Spleen (tissue), 11 donors: ENCODE measurements around the gene SRSF12. TPM values are rescaled to one million over a fixed set of nuclear protein-coding genes. Genes with fewer than 3 reads are reported as not detected.

ENCODE experiments used
- DNase-seq: peaks from one replicate; pipeline ENCODE4 v3.0.0-alpha.2; 2020
- H3K27ac ChIP-seq, 8 donors: fragments of 200-600 bp; sonication (generic) in 7 of 8; 1 replicate in 4 of 8; 2 replicates in 4 of 8; pipeline versions ENCODE4 v1.5.0 to v1.8.0; 2016 to 2021; ENCODE audit warnings: inconsistent platforms in 4 of 8, mild to moderate bottlenecking in 4 of 8, moderate library complexity in 1 of 8
- H3K27me3 ChIP-seq, 7 donors: fragments of 200-600 bp; sonication (generic) in 6 of 7; replicated peaks in 1 of 7; 1 replicate in 4 of 7; 2 replicates in 3 of 7; pipeline versions ENCODE4 v1.5.0 to v1.8.0; 2016 to 2021; ENCODE audit warnings: inconsistent platforms in 3 of 7, mild to moderate bottlenecking in 1 of 7
- H3K36me3 ChIP-seq, 6 donors: fragments of 200-600 bp; sonication (generic) in 5 of 6; 1 replicate in 4 of 6; 2 replicates in 2 of 6; pipeline versions ENCODE4 v1.5.0 to v1.8.0; 2016 to 2021; ENCODE audit warnings: inconsistent platforms in 2 of 6
- H3K4me1 ChIP-seq, 6 donors: fragments of 200-600 bp; sonication (generic) in 5 of 6; 1 replicate in 3 of 6; 2 replicates in 3 of 6; pipeline versions ENCODE4 v1.5.0 to v1.8.0; 2016 to 2021; ENCODE audit warnings: inconsistent platforms in 3 of 6
- H3K4me3 ChIP-seq, 8 donors: fragments of 200-600 bp; sonication (generic) in 7 of 8; 1 replicate in 4 of 8; 2 replicates in 4 of 8; pipeline versions ENCODE4 v1.5.0 to v1.8.0; 2016 to 2021; ENCODE audit warnings: inconsistent platforms in 4 of 8, mild to moderate bottlenecking in 4 of 8, moderate library complexity in 2 of 8
- H3K9me3 ChIP-seq, 8 donors: fragments of 200-600 bp; sonication (generic) in 7 of 8; 1 replicate in 4 of 8; 2 replicates in 4 of 8; pipeline versions ENCODE4 v1.5.0 to v1.8.0; 2016 to 2021; ENCODE audit warnings: inconsistent platforms in 4 of 8
- POLR2A ChIP-seq, 3 donors: fragments of 450-650 bp; IDR thresholded peaks; one replicate each; pipeline ENCODE4 v1.5.1; 2017; ENCODE audit warnings: antibody characterized with exemption in 3 of 3, mild to moderate bottlenecking in 1 of 3
- POLR2AphosphoS5 ChIP-seq, 3 donors: sonication (generic); formaldehyde crosslinking; IDR thresholded peaks; one replicate each; pipeline ENCODE4 v1.5.1; 2017; ENCODE audit warnings: antibody characterized with exemption in 3 of 3
- WGBS, 5 donors: extraction: QIAGEN DNeasy Blood & Tissue Kit in 3 of 5; methylation state at CpG; one replicate each; pipeline versions ENCODE4 v1.1.5 to v1.1.7; 2013 to 2018; 5-methylcytosine and 5-hydroxymethylcytosine counted together
- intact Hi-C: fragments of 100-400 bp; cut with DNase I; formaldehyde crosslinking; loops from one replicate; pipeline ENCODE4 v1.15.0; 2023; ENCODE audit warnings: low total_unique reads
- polyA plus RNA-seq, 3 donors: library from polyadenylated mRNA; stranded (reverse); fragments of 200-250 nt; gene quantifications; one replicate each; pipeline ENCODE4 v1.2.1, GENCODE V29; 2013
- total RNA-seq, 7 donors: library from RNA; depleted of rRNA in 3 of 7; stranded (reverse); fragments of >200 nt in 3 of 7; fragmentation: NEBNext Ultra II Directional in 4 of 7; extraction: Animal tissue kit (Norgen Biotek cat#: 25700) in 4 of 7; gene quantifications; one replicate each; pipeline versions ENCODE4 v1.1.0 to v1.2.1, GENCODE V29; 2016 to 2021
- TF ChIP-seq, protein P1 (sequence below), 11 experiments: fragments of 200-600 bp in 7 of 11; fragments of 450-650 bp in 4 of 11; sonication (generic) in 4 of 11; IDR thresholded peaks in 8 of 11; conservative IDR thresholded peaks in 3 of 11; 1 replicate in 7 of 11; 2 replicates in 4 of 11; pipeline versions ENCODE4 v1.4.0 to v1.8.0; 2016 to 2021; ENCODE audit warnings: antibody characterized with exemption in 11 of 11, inconsistent platforms in 4 of 11, mild to moderate bottlenecking in 1 of 11
- donor health status: healthy with polysubstance abuse.
- donor health status: DM: no; HTN: no; CAD: no; lungs with moderate emphysema.
- donor health status: DM: no; HTN: no; CAD: no.
- donor health status: Bipolar disorder and iron deficiency.
- donor health status: healthy.
- donor health status: DM: no; HTN: no; CAD: no.
- donor health status: DM: yes; HTN: yes; CAD: no.

Gene SRSF12
- total and polyA plus RNA-seq, 10 donors: 0.09 to 0.40 (median 0.12) TPM; not detected in 4

DNA sequence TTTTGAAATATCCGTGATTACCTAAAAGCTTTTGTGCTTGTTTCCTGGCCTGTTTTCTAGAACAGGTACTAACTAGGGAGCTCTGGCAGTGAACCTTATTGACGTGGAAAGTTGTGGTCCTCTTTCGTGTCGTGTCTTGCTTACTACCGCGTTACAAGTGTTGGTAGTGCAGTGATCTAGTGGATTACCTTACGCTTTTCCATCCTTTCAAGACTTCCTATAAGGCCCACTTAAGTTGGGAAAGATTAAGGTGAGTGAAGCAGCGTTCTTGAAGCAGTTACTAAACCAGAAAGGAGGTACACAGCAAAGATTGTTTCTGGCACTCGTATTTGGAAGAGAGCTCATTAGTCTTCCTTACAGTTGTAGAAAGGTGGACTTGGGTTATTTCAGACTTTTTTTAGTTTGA lies 35.4 kb downstream of the SRSF12 start:
- Histone ChIP-seq H3K27me3 (no peaks in the 10 kb centered on the region), H3K4me3 (peak overlapping the region; percentile 66 to 93 (median 82)), H3K9me3 (no peaks in the 10 kb centered on the region), H3K27ac (peak overlapping the region; percentile 39 to 100 (median 100)), H3K36me3 (peaks cover 0 to 48% (median 30%) of the 10 kb centered on the region in 6 donors), H3K4me1 (peaks cover 26 to 74% (median 55%) of the 10 kb centered on the region in 6 donors)
- TF ChIP-seq POLR2A (IDR thresholded peaks at IDR 0.05) (no peak), POLR2AphosphoS5 (IDR thresholded peaks at IDR 0.05) (peak in 1 of 3 donors; percentile 50)
- TF ChIP-seq, protein P1, sequence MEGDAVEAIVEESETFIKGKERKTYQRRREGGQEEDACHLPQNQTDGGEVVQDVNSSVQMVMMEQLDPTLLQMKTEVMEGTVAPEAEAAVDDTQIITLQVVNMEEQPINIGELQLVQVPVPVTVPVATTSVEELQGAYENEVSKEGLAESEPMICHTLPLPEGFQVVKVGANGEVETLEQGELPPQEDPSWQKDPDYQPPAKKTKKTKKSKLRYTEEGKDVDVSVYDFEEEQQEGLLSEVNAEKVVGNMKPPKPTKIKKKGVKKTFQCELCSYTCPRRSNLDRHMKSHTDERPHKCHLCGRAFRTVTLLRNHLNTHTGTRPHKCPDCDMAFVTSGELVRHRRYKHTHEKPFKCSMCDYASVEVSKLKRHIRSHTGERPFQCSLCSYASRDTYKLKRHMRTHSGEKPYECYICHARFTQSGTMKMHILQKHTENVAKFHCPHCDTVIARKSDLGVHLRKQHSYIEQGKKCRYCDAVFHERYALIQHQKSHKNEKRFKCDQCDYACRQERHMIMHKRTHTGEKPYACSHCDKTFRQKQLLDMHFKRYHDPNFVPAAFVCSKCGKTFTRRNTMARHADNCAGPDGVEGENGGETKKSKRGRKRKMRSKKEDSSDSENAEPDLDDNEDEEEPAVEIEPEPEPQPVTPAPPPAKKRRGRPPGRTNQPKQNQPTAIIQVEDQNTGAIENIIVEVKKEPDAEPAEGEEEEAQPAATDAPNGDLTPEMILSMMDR (IDR thresholded peaks at IDR 0.05 in 8 of 11, conservative IDR thresholded peaks at IDR 0.05 in 3 of 11): no peak
- 1 to 3% (median 2%) methylated on average over 9 of the region's 9 CpGs for WGBS, 5 donors
- no peak for DNase-seq
- intact Hi-C loops: loop anchor here (10.0 kb wide), 1 partner anchor 62 kb away; the partner anchor contains the start of gene PM20D2

DNA sequence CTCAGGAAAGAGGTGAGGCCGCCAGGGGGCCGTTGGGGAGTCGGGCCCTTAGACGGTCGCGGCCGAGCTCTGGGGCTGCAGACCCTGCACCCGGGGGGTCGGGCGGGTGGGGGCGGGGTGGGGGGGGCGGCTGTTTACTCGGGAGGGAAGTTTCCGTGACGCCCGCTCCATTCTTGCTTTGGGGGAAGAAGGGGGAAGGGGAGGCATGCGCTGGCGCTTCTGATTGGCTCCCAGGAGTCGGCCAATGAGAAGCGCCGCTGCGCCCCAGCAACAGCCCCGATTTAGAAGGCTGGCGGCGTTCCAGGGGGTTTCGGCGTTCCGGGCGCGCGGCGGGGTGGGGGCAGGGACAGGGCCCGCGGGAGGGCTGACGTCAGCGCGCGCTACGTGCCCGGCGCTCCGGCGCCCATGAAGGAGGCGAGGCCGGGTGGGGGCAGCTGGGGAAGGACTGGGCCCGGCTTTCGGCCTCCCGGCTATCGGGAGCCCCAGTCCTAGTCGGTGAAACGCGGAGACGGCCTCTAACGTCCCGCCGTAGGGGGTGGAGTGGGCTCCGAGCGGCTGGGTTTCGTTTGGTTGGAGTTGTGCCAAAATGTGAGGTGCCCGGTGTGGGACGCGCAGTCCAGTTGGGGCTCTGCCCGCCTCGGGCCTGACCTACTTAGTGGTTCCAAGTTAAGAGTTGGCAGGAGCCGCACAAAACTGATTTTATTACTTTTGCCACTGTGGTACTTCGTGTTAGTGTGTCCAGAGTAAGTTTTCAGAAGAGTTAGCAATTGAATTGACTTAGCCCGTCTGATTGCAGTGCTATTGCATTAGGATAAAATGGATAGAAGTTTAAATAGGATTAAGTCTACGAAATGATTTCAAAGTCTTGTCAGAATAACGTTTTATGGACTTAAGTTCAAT lies 36.2 kb downstream of the SRSF12 start:
- Histone ChIP-seq H3K27me3 (no peaks in the 10 kb centered on the region), H3K27ac (peak overlapping the region; percentile 99 to 100 (median 100)), H3K36me3 (peaks cover 0 to 42% (median 30%) of the 10 kb centered on the region in 6 donors), H3K9me3 (no peaks in the 10 kb centered on the region), H3K4me3 (peak overlapping the region; percentile 66 to 93 (median 82)), H3K4me1 (peaks cover 26 to 65% (median 49%) of the 10 kb centered on the region in 6 donors)
- DNase-seq: peak; percentile 99
- intact Hi-C loops: loop anchor here (10.0 kb wide), 1 partner anchor 63 kb away; the partner anchor contains the start of gene PM20D2
- TF ChIP-seq POLR2A (IDR thresholded peaks at IDR 0.05) (peak in 2 of 3 donors; percentile 24 to 43), POLR2AphosphoS5 (IDR thresholded peaks at IDR 0.05) (peak; percentile 90 to 97 (median 94))
- TF ChIP-seq, protein P1 (IDR thresholded peaks at IDR 0.05 in 8 of 11, conservative IDR thresholded peaks at IDR 0.05 in 3 of 11): peak in 2 of 11 experiments; percentile 9 to 39
- 0 to 1% (median 0%) methylated on average over 11 to 69 of the region's 69 CpGs for WGBS, 5 donors

DNA sequence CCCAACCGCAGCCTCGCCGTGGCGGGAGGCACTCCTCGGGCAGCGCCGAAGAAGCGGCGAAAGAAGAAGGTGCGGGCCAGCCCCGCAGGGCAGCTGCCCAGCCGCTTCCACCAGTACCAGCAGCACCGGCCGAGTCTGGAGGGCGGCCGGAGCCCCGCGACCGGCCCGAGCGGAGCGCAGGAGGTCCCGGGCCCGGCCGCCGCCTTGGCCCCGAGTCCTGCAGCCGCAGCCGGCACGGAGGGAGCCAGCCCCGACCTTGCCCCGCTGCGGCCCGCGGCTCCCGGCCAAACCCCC lies 36.8 kb downstream of the SRSF12 start:
- intact Hi-C loops: loop anchor here (10.0 kb wide), 1 partner anchor 64 kb away; the partner anchor contains the start of gene PM20D2

More for the DNA sequence above, 36.8 kb downstream of the SRSF12 start:
- H3K27me3 ChIP-seq: no peaks in the 10 kb centered on the region
- H3K9me3 ChIP-seq: no peaks in the 10 kb centered on the region
- peak overlapping the region; percentile 99 to 100 (median 100) for H3K27ac ChIP-seq
- peaks cover 0 to 36% (median 28%) of the 10 kb centered on the region in 6 donors for H3K36me3 ChIP-seq
- peak overlapping the region; percentile 66 to 93 (median 82) for H3K4me3 ChIP-seq
- no peak for TF ChIP-seq POLR2A (IDR thresholded peaks at IDR 0.05)
- TF ChIP-seq POLR2AphosphoS5 (IDR thresholded peaks at IDR 0.05): no peak
- TF ChIP-seq, protein P1 (IDR thresholded peaks at IDR 0.05 in 8 of 11, conservative IDR thresholded peaks at IDR 0.05 in 3 of 11): no peak
- 0 to 1% (median 0%) methylated on average over 8 to 36 of the region's 36 CpGs for WGBS, 5 donors
- peaks cover 26 to 60% (median 45%) of the 10 kb centered on the region in 6 donors for H3K4me1 ChIP-seq
- DNase-seq: no peak
